Measurements from ENCODE around the gene PARD3B. TPM values are rescaled to one million over a fixed set of nuclear protein-coding genes. Genes with fewer than 3 reads are reported as not detected.

Gene PARD3B
- total RNA-seq, 2 experiments from 2014 or later = 0.46 TPM; not detected in 1

GRCh38 chr2:205640716-205641115 lies 1095.4 kb downstream of the PARD3B start:
- ATAC-seq (no peak), DNase-seq (no peak)
- no peaks in the 10 kb centered on the region for H3K36me3 Mint-ChIP-seq (ENCODE audit: low read depth)
- peaks cover 7% of the 10 kb centered on the region for H3K27me3 Mint-ChIP-seq
- no peak overlapping the region for H3K27ac Mint-ChIP-seq
- ChIA-PET CTCF (interaction anchor here (1.0 to 1.4 kb wide), 4 partner anchors 10 to 39 kb away, joined by 3 to 4 read pairs (median 3); no protein-coding TSS in a partner anchor), POLR2A (interaction anchor here (0.7 kb wide), 1 partner anchor 1722 kb away, joined by 11 read pairs; no protein-coding TSS in a partner anchor)
- H3K4me1 Mint-ChIP-seq = peaks cover 15% of the 10 kb centered on the region
- intact Hi-C loops (cut with DNase I, micrococcal nuclease) = no loop called here
- H3K9me3 Mint-ChIP-seq (ENCODE audit: low read depth) = no peaks in the 10 kb centered on the region
- H3K4me3 Mint-ChIP-seq = no peak overlapping the region

GRCh38 chr2:205642599-205643356 lies 1097.5 kb downstream of the PARD3B start:
- ChIA-PET CTCF (no interaction called here), POLR2A (interaction anchor here (0.6 to 0.7 kb wide), 2 partner anchors 30 to 1560 kb away, joined by 5 to 6 read pairs; no protein-coding TSS in a partner anchor)
- H3K9me3 Mint-ChIP-seq (ENCODE audit: low read depth) = no peaks in the 10 kb centered on the region
- no peak overlapping the region for H3K27ac Mint-ChIP-seq
- peaks cover 7% of the 10 kb centered on the region for H3K27me3 Mint-ChIP-seq
- peaks cover 3% of the 10 kb centered on the region for H3K4me1 Mint-ChIP-seq
- DNase-seq = no peak
- intact Hi-C loops (cut with DNase I, micrococcal nuclease) = no loop called here
- ATAC-seq = no peak
- H3K4me3 Mint-ChIP-seq = no peak overlapping the region
- H3K36me3 Mint-ChIP-seq (ENCODE audit: low read depth) = no peaks in the 10 kb centered on the region

GRCh38 chr2:205643391-205643885 lies 1098.2 kb downstream of the PARD3B start:
- CTCF ChIA-PET = no interaction called here
- DNase-seq = no peak
- intact Hi-C loops (cut with DNase I, micrococcal nuclease) = no loop called here
- Mint-ChIP-seq H3K4me3 (no peak overlapping the region), H3K27me3 (peaks cover 7% of the 10 kb centered on the region), H3K27ac (no peak overlapping the region), H3K36me3 (ENCODE audit: low read depth) (no peaks in the 10 kb centered on the region), H3K9me3 (ENCODE audit: low read depth) (no peaks in the 10 kb centered on the region), H3K4me1 (no peaks in the 10 kb centered on the region)
- POLR2A ChIA-PET = interaction anchor here (0.7 kb wide), 1 partner anchor 1561 kb away, joined by 5 read pairs; no protein-coding TSS in a partner anchor
- no peak for ATAC-seq

- CTCF ChIA-PET = interaction anchor here (0.6 kb wide), 1 partner anchor 819 kb away, joined by 3 read pairs; no protein-coding TSS in a partner anchor
- Mint-ChIP-seq H3K9me3 (ENCODE audit: low read depth) (no peaks in the 10 kb centered on the region), H3K27ac (no peak overlapping the region), H3K4me1 (no peaks in the 10 kb centered on the region), H3K4me3 (no peak overlapping the region), H3K27me3 (peaks cover 7% of the 10 kb centered on the region), H3K36me3 (ENCODE audit: low read depth) (no peaks in the 10 kb centered on the region)
- no peak for ATAC-seq
- POLR2A ChIA-PET = no interaction called here
- intact Hi-C loops (cut with DNase I, micrococcal nuclease) = no loop called here
- DNase-seq = no peak
These were observed 1098.7 kb downstream of the PARD3B start for GRCh38 chr2:205644018-205644417.

- intact Hi-C loops (cut with DNase I, micrococcal nuclease) = no loop called here
- H3K27me3 Mint-ChIP-seq = peaks cover 7% of the 10 kb centered on the region
- ChIA-PET CTCF (no interaction called here), POLR2A (no interaction called here)
- no peaks in the 10 kb centered on the region for H3K36me3 Mint-ChIP-seq (ENCODE audit: low read depth)
- H3K4me1 Mint-ChIP-seq = no peaks in the 10 kb centered on the region
- ATAC-seq = no peak
- H3K4me3 Mint-ChIP-seq = no peak overlapping the region
- H3K27ac Mint-ChIP-seq = no peak overlapping the region
- H3K9me3 Mint-ChIP-seq (ENCODE audit: low read depth) = no peaks in the 10 kb centered on the region
- DNase-seq = no peak
These were observed 1101.4 kb downstream of the PARD3B start for GRCh38 chr2:205646680-205647079.

- DNase-seq (no peak), ATAC-seq (no peak)
- Mint-ChIP-seq H3K4me3 (no peak overlapping the region), H3K27ac (no peak overlapping the region), H3K27me3 (no peaks in the 10 kb centered on the region), H3K4me1 (peaks cover 2% of the 10 kb centered on the region), H3K9me3 (ENCODE audit: low read depth) (no peaks in the 10 kb centered on the region), H3K36me3 (ENCODE audit: low read depth) (no peaks in the 10 kb centered on the region)
- ChIA-PET CTCF (interaction anchor here (0.6 to 1.1 kb wide), 2 partner anchors 10 to 141 kb away, joined by 3 read pairs; no protein-coding TSS in a partner anchor), POLR2A (no interaction called here)
- intact Hi-C loops (cut with DNase I, micrococcal nuclease) = no loop called here
These were observed 1105.2 kb downstream of the PARD3B start for GRCh38 chr2:205650450-205650849.

- no peaks in the 10 kb centered on the region for H3K9me3 Mint-ChIP-seq (ENCODE audit: low read depth)
- ChIA-PET POLR2A (no interaction called here), CTCF (interaction anchor here (0.6 to 1.1 kb wide), 3 partner anchors 10 to 295 kb away, joined by 3 read pairs; no protein-coding TSS in a partner anchor)
- H3K4me1 Mint-ChIP-seq = peaks cover 2% of the 10 kb centered on the region
- no peaks in the 10 kb centered on the region for H3K36me3 Mint-ChIP-seq (ENCODE audit: low read depth)
- H3K4me3 Mint-ChIP-seq = no peak overlapping the region
- ATAC-seq (no peak), DNase-seq (no peak)
- H3K27ac Mint-ChIP-seq = no peak overlapping the region
- H3K27me3 Mint-ChIP-seq = no peaks in the 10 kb centered on the region
- intact Hi-C loops (cut with DNase I, micrococcal nuclease) = no loop called here
These were observed 1105.7 kb downstream of the PARD3B start for GRCh38 chr2:205650931-205651330.

GRCh38 chr2:205651719-205652118 lies 1106.4 kb downstream of the PARD3B start:
- intact Hi-C loops (cut with DNase I, micrococcal nuclease) = no loop called here
- Mint-ChIP-seq H3K27me3 (peaks cover 2% of the 10 kb centered on the region), H3K4me3 (no peak overlapping the region), H3K9me3 (ENCODE audit: low read depth) (no peaks in the 10 kb centered on the region), H3K27ac (no peak overlapping the region), H3K4me1 (peaks cover 2% of the 10 kb centered on the region), H3K36me3 (ENCODE audit: low read depth) (no peaks in the 10 kb centered on the region)
- ATAC-seq (no peak), DNase-seq (no peak)
- ChIA-PET POLR2A (no interaction called here), CTCF (interaction anchor here (0.7 to 1.0 kb wide), 3 partner anchors 21 to 294 kb away, joined by 3 to 4 read pairs (median 4); no protein-coding TSS in a partner anchor)

- Mint-ChIP-seq H3K4me1 (peaks cover 5% of the 10 kb centered on the region), H3K27ac (no peak overlapping the region), H3K4me3 (no peak overlapping the region), H3K9me3 (ENCODE audit: low read depth) (no peaks in the 10 kb centered on the region), H3K36me3 (ENCODE audit: low read depth) (no peaks in the 10 kb centered on the region), H3K27me3 (peaks cover 2% of the 10 kb centered on the region)
- intact Hi-C loops (cut with DNase I, micrococcal nuclease) = no loop called here
- ATAC-seq (no peak), DNase-seq (no peak)
- CTCF ChIA-PET = interaction anchor here (0.6 to 1.2 kb wide), 2 partner anchors 21 to 1248 kb away, joined by 3 read pairs; no protein-coding TSS in a partner anchor
- POLR2A ChIA-PET = no interaction called here
These were observed 1109.8 kb downstream of the PARD3B start for GRCh38 chr2:205654878-205655605.

GRCh38 chr2:205655779-205656456 lies 1110.6 kb downstream of the PARD3B start:
- ChIA-PET POLR2A (no interaction called here), CTCF (interaction anchor here (0.5 to 1.2 kb wide), 2 partner anchors 20 to 80 kb away, joined by 3 read pairs; no protein-coding TSS in a partner anchor)
- peaks cover 2% of the 10 kb centered on the region for H3K27me3 Mint-ChIP-seq
- H3K4me3 Mint-ChIP-seq = no peak overlapping the region
- ATAC-seq = no peak
- H3K9me3 Mint-ChIP-seq (ENCODE audit: low read depth) = no peaks in the 10 kb centered on the region
- H3K4me1 Mint-ChIP-seq = peaks cover 13% of the 10 kb centered on the region
- no peak overlapping the region for H3K27ac Mint-ChIP-seq
- H3K36me3 Mint-ChIP-seq (ENCODE audit: low read depth) = no peaks in the 10 kb centered on the region
- DNase-seq = no peak
- intact Hi-C loops (cut with DNase I, micrococcal nuclease) = no loop called here

GRCh38 chr2:205656461-205656860 lies 1111.2 kb downstream of the PARD3B start:
- Mint-ChIP-seq H3K27me3 (peaks cover 2% of the 10 kb centered on the region), H3K4me3 (no peak overlapping the region), H3K4me1 (peaks cover 19% of the 10 kb centered on the region), H3K9me3 (ENCODE audit: low read depth) (no peaks in the 10 kb centered on the region), H3K27ac (no peak overlapping the region), H3K36me3 (ENCODE audit: low read depth) (no peaks in the 10 kb centered on the region)
- intact Hi-C loops (cut with DNase I, micrococcal nuclease) = no loop called here
- no peak for DNase-seq
- CTCF ChIA-PET = interaction anchor here (1.2 kb wide), 1 partner anchor 20 kb away, joined by 3 read pairs; no protein-coding TSS in a partner anchor
- POLR2A ChIA-PET = no interaction called here
- ATAC-seq = no peak

Measured in activated CD4-positive, alpha-beta T cell treated with anti-CD3 and anti-CD28 coated beads for 36 hours (primary cell).